C4-2B (cell line): Measurements from ENCODE around the gene GNG4.

ENCODE experiments used
- ZFX ChIP-seq: fragments of 450-650 bp; IDR thresholded peaks from 2 replicates; pipeline ENCODE4 v1.6.1; 2017
- TF ChIP-seq, protein P1 (sequence below): fragments of 450-650 bp; conservative IDR thresholded peaks from 2 replicates; pipeline ENCODE4 v1.5.1; 2017; ENCODE audit warnings: mild to moderate bottlenecking

- TF ChIP-seq, protein P1, sequence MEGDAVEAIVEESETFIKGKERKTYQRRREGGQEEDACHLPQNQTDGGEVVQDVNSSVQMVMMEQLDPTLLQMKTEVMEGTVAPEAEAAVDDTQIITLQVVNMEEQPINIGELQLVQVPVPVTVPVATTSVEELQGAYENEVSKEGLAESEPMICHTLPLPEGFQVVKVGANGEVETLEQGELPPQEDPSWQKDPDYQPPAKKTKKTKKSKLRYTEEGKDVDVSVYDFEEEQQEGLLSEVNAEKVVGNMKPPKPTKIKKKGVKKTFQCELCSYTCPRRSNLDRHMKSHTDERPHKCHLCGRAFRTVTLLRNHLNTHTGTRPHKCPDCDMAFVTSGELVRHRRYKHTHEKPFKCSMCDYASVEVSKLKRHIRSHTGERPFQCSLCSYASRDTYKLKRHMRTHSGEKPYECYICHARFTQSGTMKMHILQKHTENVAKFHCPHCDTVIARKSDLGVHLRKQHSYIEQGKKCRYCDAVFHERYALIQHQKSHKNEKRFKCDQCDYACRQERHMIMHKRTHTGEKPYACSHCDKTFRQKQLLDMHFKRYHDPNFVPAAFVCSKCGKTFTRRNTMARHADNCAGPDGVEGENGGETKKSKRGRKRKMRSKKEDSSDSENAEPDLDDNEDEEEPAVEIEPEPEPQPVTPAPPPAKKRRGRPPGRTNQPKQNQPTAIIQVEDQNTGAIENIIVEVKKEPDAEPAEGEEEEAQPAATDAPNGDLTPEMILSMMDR: no peak; the same call in 1 of the 2 replicates
- TF ChIP-seq ZFX: no peak
Observed at GRCh38 chr1:235597867-235598553, 51.6 kb downstream of the GNG4 start.
